Measurements from ENCODE around the gene PRKCH.

- TF ChIP-seq, protein P1, sequence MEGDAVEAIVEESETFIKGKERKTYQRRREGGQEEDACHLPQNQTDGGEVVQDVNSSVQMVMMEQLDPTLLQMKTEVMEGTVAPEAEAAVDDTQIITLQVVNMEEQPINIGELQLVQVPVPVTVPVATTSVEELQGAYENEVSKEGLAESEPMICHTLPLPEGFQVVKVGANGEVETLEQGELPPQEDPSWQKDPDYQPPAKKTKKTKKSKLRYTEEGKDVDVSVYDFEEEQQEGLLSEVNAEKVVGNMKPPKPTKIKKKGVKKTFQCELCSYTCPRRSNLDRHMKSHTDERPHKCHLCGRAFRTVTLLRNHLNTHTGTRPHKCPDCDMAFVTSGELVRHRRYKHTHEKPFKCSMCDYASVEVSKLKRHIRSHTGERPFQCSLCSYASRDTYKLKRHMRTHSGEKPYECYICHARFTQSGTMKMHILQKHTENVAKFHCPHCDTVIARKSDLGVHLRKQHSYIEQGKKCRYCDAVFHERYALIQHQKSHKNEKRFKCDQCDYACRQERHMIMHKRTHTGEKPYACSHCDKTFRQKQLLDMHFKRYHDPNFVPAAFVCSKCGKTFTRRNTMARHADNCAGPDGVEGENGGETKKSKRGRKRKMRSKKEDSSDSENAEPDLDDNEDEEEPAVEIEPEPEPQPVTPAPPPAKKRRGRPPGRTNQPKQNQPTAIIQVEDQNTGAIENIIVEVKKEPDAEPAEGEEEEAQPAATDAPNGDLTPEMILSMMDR (IDR thresholded peaks at IDR 0.05): no peak
- TF ChIP-seq POLR2A (IDR thresholded peaks at IDR 0.05): no peak
Measured at GRCh38 chr14:61523751-61524150, 202.4 kb downstream of the PRKCH start.
